Prostate gland (tissue), 2 donors: ENCODE data around the gene CHST2. TPM values are rescaled to one million over a fixed set of nuclear protein-coding genes. Genes with fewer than 3 reads are reported as not detected.

Experiments
- DNase-seq: peaks from one replicate; pipeline ENCODE4 v3.0.0-alpha.2; 2019; ENCODE audit warnings: low spot score
- H3K27ac ChIP-seq, 2 donors: fragments of 200-600 bp; sonication (generic); 2 replicates each; pipeline ENCODE4 v1.5.1; 2017 to 2019
- H3K27me3 ChIP-seq: fragments of 200-600 bp; sonication (generic); replicated peaks from 2 replicates; pipeline ENCODE4 v1.5.1; 2019; ENCODE audit not compliant: insufficient read depth
- H3K36me3 ChIP-seq, 2 donors: fragments of 200-600 bp; sonication (generic); 1 replicate in 1 of 2; 2 replicates in 1 of 2; pipeline versions ENCODE4 v1.5.1 to v1.8.1; 2017 to 2019
- H3K4me1 ChIP-seq: fragments of 200-600 bp; sonication (generic); replicated peaks from 2 replicates; pipeline ENCODE4 v1.5.1; 2019
- H3K4me3 ChIP-seq, 2 donors: fragments of 200-600 bp; sonication (generic); 2 replicates each; pipeline ENCODE4 v1.5.1; 2017 to 2019
- H3K9me3 ChIP-seq: fragments of 200-600 bp; sonication (generic); 2 replicates; pipeline ENCODE4 v1.5.1; 2017
- POLR2A ChIP-seq: fragments of 450-650 bp; IDR thresholded peaks from one replicate; pipeline ENCODE4 v1.6.1; 2016; ENCODE audit warnings: antibody characterized with exemption, mild to moderate bottlenecking
- POLR2AphosphoS5 ChIP-seq: sonication (generic); formaldehyde crosslinking; IDR thresholded peaks from one replicate; pipeline ENCODE4 v1.6.1; 2017; ENCODE audit warnings: antibody characterized with exemption
- WGBS: methylation state at CpG from one replicate; pipeline ENCODE4 v1.1.5; 2018; 5-methylcytosine and 5-hydroxymethylcytosine counted together
- intact Hi-C: fragments of 100-400 bp; cut with DNase I; formaldehyde crosslinking; loops from one replicate; pipeline ENCODE4 v1.14.2; 2022
- total RNA-seq, 2 donors: library from RNA; depleted of rRNA; stranded (reverse); fragments of >200 nt; gene quantifications; one replicate each; pipeline ENCODE4 v1.1.0, GENCODE V29; 2016
- TF ChIP-seq, protein P1 (sequence below), 4 experiments: fragments of 200-600 bp in 2 of 4; fragments of 450-650 bp in 2 of 4; sonication (generic) in 2 of 4; IDR thresholded peaks; 1 replicate in 3 of 4; 2 replicates in 1 of 4; pipeline ENCODE4 v1.5.1; 2016 to 2019; ENCODE audit warnings: antibody characterized with exemption in 4 of 4, mild to moderate bottlenecking in 2 of 4, moderate library complexity in 2 of 4

The CHST2 gene
- total RNA-seq, 2 donors from 2014 or later = 9.6 to 9.7 TPM

- no peaks in the 10 kb centered on the region for H3K27me3 ChIP-seq
- 82% methylated on average over 2 of the region's 2 CpGs for WGBS
- TF ChIP-seq POLR2A = no peak
- no peak for TF ChIP-seq POLR2AphosphoS5
- H3K9me3 ChIP-seq = no peaks in the 10 kb centered on the region
- intact Hi-C loops = no loop called here
- no peaks in the 10 kb centered on the region for H3K36me3 ChIP-seq
- H3K4me3 ChIP-seq = no peak overlapping the region
- no peak for DNase-seq
- no peaks in the 10 kb centered on the region for H3K4me1 ChIP-seq
- H3K27ac ChIP-seq = no peak overlapping the region
Observed at GRCh38 chr3:143103652-143104051, 15.9 kb upstream of the CHST2 start.

GRCh38 chr3:143105170-143105569, 14.4 kb upstream of the CHST2 start:
- WGBS = 74% methylated on average over 5 of the region's 5 CpGs
- H3K36me3 ChIP-seq = no peaks in the 10 kb centered on the region
- H3K27ac ChIP-seq = no peak overlapping the region
- no peaks in the 10 kb centered on the region for H3K9me3 ChIP-seq
- intact Hi-C loops = no loop called here
- H3K4me1 ChIP-seq = no peaks in the 10 kb centered on the region
- no peak overlapping the region for H3K4me3 ChIP-seq
- TF ChIP-seq POLR2AphosphoS5 = no peak
- TF ChIP-seq POLR2A = no peak
- TF ChIP-seq, protein P1, sequence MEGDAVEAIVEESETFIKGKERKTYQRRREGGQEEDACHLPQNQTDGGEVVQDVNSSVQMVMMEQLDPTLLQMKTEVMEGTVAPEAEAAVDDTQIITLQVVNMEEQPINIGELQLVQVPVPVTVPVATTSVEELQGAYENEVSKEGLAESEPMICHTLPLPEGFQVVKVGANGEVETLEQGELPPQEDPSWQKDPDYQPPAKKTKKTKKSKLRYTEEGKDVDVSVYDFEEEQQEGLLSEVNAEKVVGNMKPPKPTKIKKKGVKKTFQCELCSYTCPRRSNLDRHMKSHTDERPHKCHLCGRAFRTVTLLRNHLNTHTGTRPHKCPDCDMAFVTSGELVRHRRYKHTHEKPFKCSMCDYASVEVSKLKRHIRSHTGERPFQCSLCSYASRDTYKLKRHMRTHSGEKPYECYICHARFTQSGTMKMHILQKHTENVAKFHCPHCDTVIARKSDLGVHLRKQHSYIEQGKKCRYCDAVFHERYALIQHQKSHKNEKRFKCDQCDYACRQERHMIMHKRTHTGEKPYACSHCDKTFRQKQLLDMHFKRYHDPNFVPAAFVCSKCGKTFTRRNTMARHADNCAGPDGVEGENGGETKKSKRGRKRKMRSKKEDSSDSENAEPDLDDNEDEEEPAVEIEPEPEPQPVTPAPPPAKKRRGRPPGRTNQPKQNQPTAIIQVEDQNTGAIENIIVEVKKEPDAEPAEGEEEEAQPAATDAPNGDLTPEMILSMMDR (IDR thresholded peaks at IDR 0.05) = no peak
- DNase-seq = no peak
- H3K27me3 ChIP-seq = no peaks in the 10 kb centered on the region

DNA sequence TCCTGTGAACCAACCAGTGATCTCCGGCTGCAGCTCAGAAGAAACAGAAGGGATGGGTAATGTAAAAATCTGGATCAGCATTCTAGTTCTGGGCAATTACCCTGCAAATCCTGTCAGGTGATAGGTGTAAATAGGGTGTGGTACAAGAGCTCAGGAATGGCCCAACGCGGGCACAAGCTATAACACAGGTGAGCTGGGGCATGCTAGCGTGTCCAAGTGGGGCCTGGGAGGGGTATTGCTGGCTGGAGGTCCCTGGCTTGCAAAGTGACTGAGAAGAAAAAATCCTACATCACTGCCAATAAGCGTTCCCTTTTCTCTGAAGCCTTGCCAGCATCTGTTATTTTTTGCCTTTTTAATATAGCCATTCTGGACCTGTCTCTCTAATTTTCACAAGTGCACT, 9.7 kb upstream of the CHST2 start:
- no peak overlapping the region for H3K4me3 ChIP-seq
- 28% methylated on average over 5 of the region's 5 CpGs for WGBS
- TF ChIP-seq POLR2A = no peak
- TF ChIP-seq, protein P1 (IDR thresholded peaks at IDR 0.05) = no peak
- no peaks in the 10 kb centered on the region for H3K36me3 ChIP-seq
- no peaks in the 10 kb centered on the region for H3K27me3 ChIP-seq
- H3K4me1 ChIP-seq = no peaks in the 10 kb centered on the region
- no peak overlapping the region for H3K27ac ChIP-seq
- H3K9me3 ChIP-seq = no peaks in the 10 kb centered on the region
- intact Hi-C loops = no loop called here
- DNase-seq = no peak

DNA sequence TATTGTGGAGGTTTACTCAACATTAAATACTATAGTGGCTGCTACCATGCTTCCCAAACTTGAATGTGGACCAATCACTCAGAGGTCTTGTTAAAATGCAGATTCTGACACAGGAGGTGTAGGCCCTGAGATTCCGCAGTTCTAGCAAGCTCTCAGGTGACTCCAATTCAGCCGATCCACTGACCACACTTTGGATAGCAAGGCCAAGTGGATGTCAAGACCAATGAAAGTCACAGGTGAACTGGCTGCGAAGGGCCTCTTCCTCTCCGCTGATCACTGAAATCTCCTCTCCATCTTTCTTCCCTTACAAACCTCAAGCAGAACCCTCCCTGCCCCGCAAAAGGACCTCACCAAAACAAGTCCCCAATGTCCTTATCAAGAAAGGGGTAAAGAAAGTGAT, 9.2 kb upstream of the CHST2 start:
- H3K4me3 ChIP-seq = no peak overlapping the region
- intact Hi-C loops = no loop called here
- WGBS = 87% methylated on average over 5 of the region's 5 CpGs
- no peaks in the 10 kb centered on the region for H3K9me3 ChIP-seq
- no peak for DNase-seq
- no peaks in the 10 kb centered on the region for H3K27me3 ChIP-seq
- TF ChIP-seq, protein P1 (IDR thresholded peaks at IDR 0.05) = no peak
- no peak for TF ChIP-seq POLR2AphosphoS5
- TF ChIP-seq POLR2A = no peak
- H3K4me1 ChIP-seq = no peaks in the 10 kb centered on the region
- H3K36me3 ChIP-seq = no peaks in the 10 kb centered on the region
- no peak overlapping the region for H3K27ac ChIP-seq

DNA sequence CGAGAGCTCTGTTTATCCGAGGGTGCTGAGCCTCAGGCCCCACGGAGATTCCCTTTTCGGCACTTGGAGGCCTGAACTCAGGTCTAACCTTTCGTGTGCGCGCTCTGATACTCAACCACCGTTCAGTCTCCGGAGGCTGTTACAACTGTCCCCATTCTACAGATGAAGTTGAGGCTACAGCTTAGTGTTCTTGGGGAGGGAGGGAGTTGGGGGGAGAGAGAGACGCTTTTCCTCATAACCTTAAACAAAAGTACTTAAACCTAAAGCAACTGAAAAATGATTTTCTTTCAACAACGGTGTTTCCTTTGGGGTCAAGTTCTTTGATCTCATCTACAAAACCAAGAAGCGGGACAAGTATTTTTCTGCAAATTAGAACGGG, 952 bp upstream of the CHST2 start:
- peak overlapping the region in 1 of 2 donors; percentile 53 for H3K27ac ChIP-seq

More for the DNA sequence above, 952 bp upstream of the CHST2 start:
- Histone ChIP-seq H3K4me1 (no peaks in the 10 kb centered on the region), H3K9me3 (no peaks in the 10 kb centered on the region), H3K27me3 (no peaks in the 10 kb centered on the region), H3K4me3 (peak overlapping the region; percentile 56 to 61), H3K36me3 (no peaks in the 10 kb centered on the region)
- no peak for TF ChIP-seq POLR2A
- no peak for TF ChIP-seq POLR2AphosphoS5
- TF ChIP-seq, protein P1 (IDR thresholded peaks at IDR 0.05) = no peak
- no peak for DNase-seq
- WGBS = 61% methylated on average over 13 of the region's 13 CpGs
- intact Hi-C loops = no loop called here
